Measurements from ENCODE around the gene TEX12.
A peak's percentile ranks its signal among the peaks of the same experiment; 100 is the strongest.

The TEX12 gene

GRCh38 chr11:112212290-112212689 is 45.1 kb downstream of the TEX12 start:
- ChIA-PET CTCF (interaction anchor here (3.2 to 22.7 kb wide), 2 partner anchors 68 to 99 kb away, joined by 16 to 970 read pairs; no protein-coding TSS in a partner anchor), POLR2A (interaction anchor here (0.5 kb wide), 1 partner anchor 67 kb away, joined by 3 read pairs; no protein-coding TSS in a partner anchor)
- no peak for DNase-seq (ENCODE audit: low read depth, low spot score)
- no peak overlapping the region for H3K4me3 ChIP-seq (ENCODE audit: low read depth, low read length)
- no peak for TF ChIP-seq CTCF (IDR thresholded peaks at IDR 0.05; ENCODE audit: insufficient read depth, low read length, missing control alignments)

- POLR2A ChIA-PET = interaction anchor here (0.5 kb wide), 1 partner anchor 67 kb away, joined by 3 read pairs; no protein-coding TSS in a partner anchor
- CTCF ChIA-PET = interaction anchor here (3.2 to 22.7 kb wide), 2 partner anchors 67 to 99 kb away, joined by 16 to 970 read pairs; no protein-coding TSS in a partner anchor
- no peak for DNase-seq (ENCODE audit: low read depth, low spot score)
- no peak overlapping the region for H3K4me3 ChIP-seq (ENCODE audit: low read depth, low read length)
- no peak for TF ChIP-seq CTCF (IDR thresholded peaks at IDR 0.05; ENCODE audit: insufficient read depth, low read length, missing control alignments)
Observed at GRCh38 chr11:112212710-112213109, 45.5 kb downstream of the TEX12 start.

GRCh38 chr11:112213753-112214152 is 46.6 kb downstream of the TEX12 start:
- no peak overlapping the region for H3K4me3 ChIP-seq (ENCODE audit: low read depth, low read length)
- no peak for DNase-seq (ENCODE audit: low read depth, low spot score)
- no peak for TF ChIP-seq CTCF (IDR thresholded peaks at IDR 0.05; ENCODE audit: insufficient read depth, low read length, missing control alignments)
- ChIA-PET POLR2A (no interaction called here), CTCF (interaction anchor here (1.0 to 22.7 kb wide), 6 partner anchors 9 to 1076 kb away, joined by 3 to 970 read pairs (median 6); no protein-coding TSS in a partner anchor)

- no peak for TF ChIP-seq CTCF (IDR thresholded peaks at IDR 0.05; ENCODE audit: insufficient read depth, low read length, missing control alignments)
- CTCF ChIA-PET = interaction anchor here (1.6 to 22.7 kb wide), 3 partner anchors 64 to 340 kb away, joined by 3 to 970 read pairs (median 7); no protein-coding TSS in a partner anchor
- no peak overlapping the region for H3K4me3 ChIP-seq (ENCODE audit: low read depth, low read length)
- POLR2A ChIA-PET = no interaction called here
- no peak for DNase-seq (ENCODE audit: low read depth, low spot score)
Observed at GRCh38 chr11:112215621-112216020, 48.4 kb downstream of the TEX12 start.

GRCh38 chr11:112216561-112217105 is 49.5 kb downstream of the TEX12 start:
- no peak for TF ChIP-seq CTCF (IDR thresholded peaks at IDR 0.05; ENCODE audit: insufficient read depth, low read length, missing control alignments)
- no peak overlapping the region for H3K4me3 ChIP-seq (ENCODE audit: low read depth, low read length)
- CTCF ChIA-PET = interaction anchor here (1.6 to 22.7 kb wide), 4 partner anchors 63 to 340 kb away, joined by 3 to 970 read pairs (median 40); no protein-coding TSS in a partner anchor
- POLR2A ChIA-PET = no interaction called here
- DNase-seq (ENCODE audit: low read depth, low spot score) = no peak

GRCh38 chr11:112219476-112220232 is 52.5 kb downstream of the TEX12 start:
- CTCF ChIA-PET = interaction anchor here (0.7 to 22.7 kb wide), 28 partner anchors 8 to 1070 kb away, joined by 3 to 970 read pairs (median 5); no protein-coding TSS in a partner anchor
- peak; percentile 50 for TF ChIP-seq CTCF (IDR thresholded peaks at IDR 0.05; ENCODE audit: insufficient read depth, low read length, missing control alignments)

More at GRCh38 chr11:112219476-112220232, 52.5 kb downstream of the TEX12 start:
- POLR2A ChIA-PET = no interaction called here
- no peak overlapping the region for H3K4me3 ChIP-seq (ENCODE audit: low read depth, low read length)
- no peak for DNase-seq (ENCODE audit: low read depth, low spot score)

All from AG04449 (cell line).